HG03139 (cell line): ENCODE measurements around the gene KLHL22.
"Not testable (repeated sequence)": the region's sequence is repeated elsewhere in the genome, so short reads cannot be mapped to it uniquely, and the experiment has no call there.

Experiments used
- ATAC-seq: cut with Tn5 transposase; IDR thresholded peaks from one replicate; pipeline ENCODE4 v1.9.1; 2021; ENCODE audit not compliant: unreplicated experiment

The KLHL22 gene

GRCh38 chr22:20471126-20471833, 24.3 kb downstream of the KLHL22 start:
- no peak for ATAC-seq

GRCh38 chr22:20470525-20470924, 25.1 kb downstream of the KLHL22 start:
- not testable (repeated sequence) for ATAC-seq

GRCh38 chr22:20469110-20469868, 26.3 kb downstream of the KLHL22 start:
- no peak for ATAC-seq

- ATAC-seq: no peak
Observed at GRCh38 chr22:20466659-20467379, 28.8 kb downstream of the KLHL22 start.

GRCh38 chr22:20465759-20466077, 29.9 kb downstream of the KLHL22 start:
- no peak for ATAC-seq

- no peak for ATAC-seq
Observed at GRCh38 chr22:20464912-20465758, 30.5 kb downstream of the KLHL22 start.

GRCh38 chr22:20464096-20464614, 31.4 kb downstream of the KLHL22 start:
- ATAC-seq: no peak

- no peak for ATAC-seq
Observed at GRCh38 chr22:20463324-20464095, 32.1 kb downstream of the KLHL22 start.

GRCh38 chr22:20459862-20460261, 35.7 kb downstream of the KLHL22 start:
- ATAC-seq: no peak

GRCh38 chr22:20459152-20459542, 36.4 kb downstream of the KLHL22 start:
- ATAC-seq: no peak

GRCh38 chr22:20458530-20459151, 37.0 kb downstream of the KLHL22 start:
- no peak for ATAC-seq

- ATAC-seq: no peak
Observed at GRCh38 chr22:20457506-20458240, 37.9 kb downstream of the KLHL22 start.

- no peak for ATAC-seq
Observed at GRCh38 chr22:20456722-20457076, 38.9 kb downstream of the KLHL22 start.

GRCh38 chr22:20456064-20456721, 39.4 kb downstream of the KLHL22 start:
- peak; percentile 58 for ATAC-seq

GRCh38 chr22:20455709-20456063, 39.9 kb downstream of the KLHL22 start:
- no peak for ATAC-seq

GRCh38 chr22:20453222-20453621, 42.4 kb downstream of the KLHL22 start:
- ATAC-seq: no peak

- ATAC-seq: no peak
Observed at GRCh38 chr22:20451920-20452319, 43.7 kb downstream of the KLHL22 start.

GRCh38 chr22:20451129-20451778, 44.3 kb downstream of the KLHL22 start:
- not testable (repeated sequence) for ATAC-seq
